Amniotic stem cell (primary cell): ENCODE results near the gene MYT1.

Experiments
- DNase-seq: peaks from one replicate; lab custom pipeline; 2025; lab: John Stamatoyannopoulos, UW

MYT1 gene

GRCh38 chr20:64247307-64247618, 83.0 kb downstream of the MYT1 start:
- no peak for DNase-seq

GRCh38 chr20:64247970-64248841, 84.0 kb downstream of the MYT1 start:
- DNase-seq = no peak

GRCh38 chr20:64250027-64250426, 85.8 kb downstream of the MYT1 start:
- DNase-seq = no peak

GRCh38 chr20:64253000-64253383, 88.7 kb downstream of the MYT1 start:
- DNase-seq = no peak

- no peak for DNase-seq
Measured at GRCh38 chr20:64253443-64253842, 89.2 kb downstream of the MYT1 start.

GRCh38 chr20:64254156-64254555, 89.9 kb downstream of the MYT1 start:
- DNase-seq = no peak

DNA sequence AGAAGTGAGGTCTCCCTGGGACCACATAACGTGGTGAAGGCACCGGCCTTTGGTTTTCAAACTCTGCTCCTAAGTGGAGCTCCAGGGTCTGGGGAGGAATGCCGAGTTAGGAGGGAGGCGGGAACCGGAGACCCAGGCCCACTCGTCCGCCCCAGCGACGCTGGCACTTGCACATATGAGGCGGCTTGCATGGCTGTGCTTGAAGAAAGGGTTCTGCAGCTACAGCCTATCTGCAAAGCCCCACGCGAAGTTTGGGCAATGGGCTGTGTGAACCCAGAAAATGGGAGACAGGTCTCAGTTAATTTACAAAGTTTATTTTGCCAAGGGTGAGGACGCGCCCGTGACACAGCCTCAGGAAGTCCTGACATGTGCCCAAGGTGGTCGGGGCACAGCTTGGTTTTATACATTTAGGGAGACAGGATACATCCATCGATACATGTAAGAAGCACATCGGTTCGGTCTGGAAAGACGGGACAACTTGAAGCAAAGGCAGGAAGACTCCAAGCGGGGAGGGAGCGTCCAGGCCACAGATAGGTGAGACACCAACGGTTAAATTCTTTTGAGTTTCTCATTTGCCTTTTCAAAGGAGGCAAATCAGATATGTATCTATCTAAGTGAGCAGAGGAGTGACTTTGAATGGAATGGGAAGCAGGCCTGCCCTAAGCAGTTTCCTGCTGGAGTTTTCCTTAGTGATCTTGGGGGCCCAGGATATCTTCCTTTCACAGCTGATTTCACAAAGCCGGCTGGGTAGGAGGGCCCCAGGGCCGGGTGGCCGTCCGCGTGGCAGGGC, 90.5 kb downstream of the MYT1 start:
- no peak for DNase-seq

- DNase-seq = peak; percentile 22
Measured at GRCh38 chr20:64255361-64256281, 91.4 kb downstream of the MYT1 start, which contains the start of gene PCMTD2. PCMTD2 (plus strand) TSS chr20:64255748; CDS start chr20:64259966, 4,218 bp downstream.

GRCh38 chr20:64256282-64256935, 92.2 kb downstream of the MYT1 start:
- no peak for DNase-seq

- no peak for DNase-seq
Measured at GRCh38 chr20:64257107-64257757, 93.0 kb downstream of the MYT1 start.

GRCh38 chr20:64258071-64258823, 94.0 kb downstream of the MYT1 start:
- DNase-seq = no peak

DNA sequence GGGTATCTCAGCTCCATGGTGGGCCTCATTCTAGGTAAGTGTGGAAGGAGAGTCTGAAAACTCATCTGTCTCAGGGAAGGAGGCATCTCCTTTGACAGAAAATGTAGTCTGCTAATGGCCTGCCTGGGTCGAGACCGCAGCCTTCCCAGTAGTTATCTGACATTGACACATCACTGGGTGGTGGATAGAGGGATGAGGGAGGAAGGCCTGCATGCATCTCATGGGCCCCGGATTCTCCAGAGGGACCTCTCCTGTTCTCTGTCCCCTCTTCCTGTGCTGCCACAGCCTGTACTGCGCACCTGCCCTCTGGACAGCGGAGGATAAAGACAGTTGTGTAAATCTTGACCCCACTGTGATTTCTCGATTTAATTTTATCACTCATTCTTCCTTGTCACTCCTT, 96.0 kb downstream of the MYT1 start:
- no peak for DNase-seq

- DNase-seq = no peak
Measured at GRCh38 chr20:64261138-64261537, 96.9 kb downstream of the MYT1 start.

DNA sequence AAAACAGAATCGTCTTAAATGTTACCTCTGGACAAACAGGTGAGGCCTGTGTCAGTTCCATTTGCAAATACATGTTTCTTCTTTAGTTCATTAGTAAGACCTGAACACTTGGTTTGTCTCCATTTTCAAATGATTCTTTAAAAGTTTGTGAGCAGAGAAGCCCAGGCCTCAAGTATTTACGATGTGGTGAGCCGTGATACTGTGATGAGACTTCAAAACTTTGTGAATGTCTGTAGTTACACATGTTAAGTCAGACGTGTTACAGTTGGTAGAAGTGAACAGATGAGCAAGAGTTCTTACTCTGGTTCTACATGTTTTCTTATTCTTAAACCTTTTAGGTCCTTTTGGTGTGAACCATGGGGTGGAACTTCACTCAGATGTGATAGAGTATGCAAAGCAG, 99.8 kb downstream of the MYT1 start:
- no peak for DNase-seq

GRCh38 chr20:64265201-64265600, 100.9 kb downstream of the MYT1 start:
- DNase-seq = no peak

DNA sequence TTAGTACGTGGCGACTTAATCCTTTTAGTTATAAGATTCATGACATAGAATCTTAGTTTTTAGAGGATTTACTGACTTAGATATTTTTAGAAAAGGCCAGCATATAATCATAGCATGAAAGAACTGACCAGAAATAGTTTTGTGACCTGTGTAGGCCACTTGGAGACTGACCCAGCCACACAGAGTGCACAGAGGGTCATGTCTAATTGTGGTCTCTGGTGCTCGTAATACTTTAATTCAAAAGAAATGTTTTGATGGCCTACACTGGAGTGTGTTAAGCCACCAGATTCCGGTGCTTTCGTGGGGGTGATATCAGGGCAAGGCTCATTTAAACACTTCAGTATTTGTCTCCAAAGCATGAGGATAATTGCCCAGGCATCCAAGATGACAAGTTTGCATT, 102.7 kb downstream of the MYT1 start:
- no peak for DNase-seq

DNA sequence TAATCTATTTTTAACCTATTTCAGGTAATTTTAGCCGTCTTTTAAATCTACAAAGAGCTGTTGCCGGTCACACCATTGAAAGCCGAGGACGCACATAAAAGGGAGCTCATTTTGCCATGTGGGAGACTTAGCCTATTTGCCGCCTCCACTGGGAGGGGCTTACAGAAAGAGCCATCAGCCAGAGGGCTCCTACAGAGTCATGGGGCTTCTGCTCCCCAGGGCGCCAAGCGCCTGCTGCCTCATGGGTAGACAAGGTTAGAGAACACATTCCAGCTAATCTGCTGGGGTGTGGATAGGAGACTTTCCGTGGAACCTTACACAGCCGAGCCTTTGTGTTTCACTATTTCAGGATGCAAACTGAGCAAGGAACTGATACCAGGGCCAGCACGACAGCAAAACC, 103.9 kb downstream of the MYT1 start:
- DNase-seq = no peak

- no peak for DNase-seq
Measured at GRCh38 chr20:64269604-64270411, 105.6 kb downstream of the MYT1 start.

GRCh38 chr20:64271636-64272035, 107.4 kb downstream of the MYT1 start:
- DNase-seq = no peak

- DNase-seq = no peak
Measured at GRCh38 chr20:64273109-64273508, 108.9 kb downstream of the MYT1 start.
